Kidney epithelial cell (primary cell): ENCODE measurements around the gene ANP32A. TPM values are rescaled to one million over a fixed set of nuclear protein-coding genes. Genes with fewer than 3 reads are reported as not detected.

Experiments used
- DNase-seq: peaks from one replicate; pipeline ENCODE4 v3.0.0-alpha.2; 2010; ENCODE audit warnings: low read depth
- H3K27me3 ChIP-seq: 2 replicates; pipeline ENCODE4 v1.6.0; 2011; ENCODE audit warnings: low read length; ENCODE audit not compliant: control insufficient read depth, insufficient read depth
- H3K36me3 ChIP-seq: 2 replicates; pipeline ENCODE4 v1.5.1; 2011; ENCODE audit warnings: low read length; ENCODE audit not compliant: control insufficient read depth, insufficient read depth
- H3K4me3 ChIP-seq: 2 replicates; pipeline ENCODE4 v1.5.1; 2011; ENCODE audit warnings: low read depth, mild to moderate bottlenecking, control low read depth, low read length
- CTCF ChIP-seq: IDR thresholded peaks from 2 replicates; pipeline ENCODE4 v1.5.1; 2011; ENCODE audit warnings: mild to moderate bottlenecking, moderate library complexity, low read length, control low read depth, inconsistent platforms; ENCODE audit not compliant: insufficient read depth, poor library complexity, severe bottlenecking
- total RNA-seq: library from RNA; depleted of rRNA; stranded (reverse); fragments of >200 nt; gene quantifications from 2 replicates; pipeline ENCODE4 v1.2.3, GENCODE V29; 2015

The ANP32A gene
- total RNA-seq, 1 donor from 2014 or later: 46.8 TPM

- H3K36me3 ChIP-seq: no peaks in the 10 kb centered on the region
- no peak for TF ChIP-seq CTCF
- H3K4me3 ChIP-seq: no peak overlapping the region
- H3K27me3 ChIP-seq: peaks cover 2% of the 10 kb centered on the region
- no peak for DNase-seq
Measured at GRCh38 chr15:68834346-68834745, 13.7 kb upstream of the ANP32A start.

- H3K4me3 ChIP-seq: no peak overlapping the region
- DNase-seq: no peak
- H3K36me3 ChIP-seq: no peaks in the 10 kb centered on the region
- H3K27me3 ChIP-seq: peaks cover 2% of the 10 kb centered on the region
- no peak for TF ChIP-seq CTCF
Measured at GRCh38 chr15:68833700-68834331, 13.1 kb upstream of the ANP32A start.

- Histone ChIP-seq H3K36me3 (no peaks in the 10 kb centered on the region), H3K27me3 (peaks cover 2% of the 10 kb centered on the region), H3K4me3 (no peak overlapping the region)
- no peak for DNase-seq
- no peak for TF ChIP-seq CTCF
Measured at GRCh38 chr15:68830141-68830785, 9.6 kb upstream of the ANP32A start.

GRCh38 chr15:68829068-68829467 is 8.4 kb upstream of the ANP32A start:
- peak; percentile 32 for TF ChIP-seq CTCF
- no peaks in the 10 kb centered on the region for H3K36me3 ChIP-seq
- no peak for DNase-seq
- H3K27me3 ChIP-seq: no peaks in the 10 kb centered on the region
- no peak overlapping the region for H3K4me3 ChIP-seq

- no peaks in the 10 kb centered on the region for H3K27me3 ChIP-seq
- no peak for DNase-seq
- TF ChIP-seq CTCF: no peak
- no peaks in the 10 kb centered on the region for H3K36me3 ChIP-seq
- no peak overlapping the region for H3K4me3 ChIP-seq
Measured at GRCh38 chr15:68823561-68823960, 2.9 kb upstream of the ANP32A start.

GRCh38 chr15:68822818-68823217 is 2.1 kb upstream of the ANP32A start:
- no peak for DNase-seq
- H3K4me3 ChIP-seq: no peak overlapping the region
- no peaks in the 10 kb centered on the region for H3K27me3 ChIP-seq
- no peaks in the 10 kb centered on the region for H3K36me3 ChIP-seq
- no peak for TF ChIP-seq CTCF
